Neural cell (in vitro differentiated cells): ENCODE data around the gene TRIM8.

Experiments
- CTCF ChIP-seq: fragments of 450-650 bp; IDR thresholded peaks from 2 replicates; pipeline ENCODE4 v1.5.1; 2014; ENCODE audit warnings: antibody characterized with exemption, mild to moderate bottlenecking, moderate library complexity; ENCODE audit not compliant: poor library complexity, severe bottlenecking
- EP300 ChIP-seq: fragments of 450-650 bp; conservative IDR thresholded peaks from 2 replicates; pipeline ENCODE4 v1.6.1; 2014; ENCODE audit warnings: antibody characterized with exemption, mild to moderate bottlenecking, moderate library complexity; ENCODE audit not compliant: poor library complexity, severe bottlenecking
- EZH2 ChIP-seq: fragments of 200-600, 300-800 bp; shearing (Covaris generic), sonication (generic); IDR thresholded peaks from 2 replicates; pipeline ENCODE4 v1.6.1; 2014; ENCODE audit warnings: antibody characterized with exemption, low read length, borderline replicate concordance, mild to moderate bottlenecking; ENCODE audit not compliant: insufficient read depth, poor library complexity, severe bottlenecking
- MXI1 ChIP-seq: fragments of 450-650 bp; conservative IDR thresholded peaks from 2 replicates; pipeline ENCODE4 v1.6.1; 2014; ENCODE audit warnings: antibody characterized with exemption, mild to moderate bottlenecking; ENCODE audit not compliant: poor library complexity, severe bottlenecking
- POLR2AphosphoS5 ChIP-seq: IDR thresholded peaks from 2 replicates; pipeline ENCODE4 v1.6.1; 2012
- RAD21 ChIP-seq: fragments of 450-650 bp; conservative IDR thresholded peaks from 2 replicates; pipeline ENCODE4 v1.6.1; 2014; ENCODE audit warnings: antibody characterized with exemption, mild to moderate bottlenecking, moderate library complexity
- REST ChIP-seq: IDR thresholded peaks from 2 replicates; pipeline ENCODE4 v1.6.1; 2012; ENCODE audit warnings: borderline replicate concordance
- SMC3 ChIP-seq: fragments of 450-650 bp; conservative IDR thresholded peaks from 2 replicates; pipeline ENCODE4 v1.6.1; 2014; ENCODE audit warnings: antibody characterized with exemption, mild to moderate bottlenecking, moderate library complexity; ENCODE audit not compliant: poor library complexity
- TAF1 ChIP-seq: IDR thresholded peaks from 2 replicates; pipeline ENCODE4 v1.6.1; 2012; ENCODE audit warnings: low read depth

DNA sequence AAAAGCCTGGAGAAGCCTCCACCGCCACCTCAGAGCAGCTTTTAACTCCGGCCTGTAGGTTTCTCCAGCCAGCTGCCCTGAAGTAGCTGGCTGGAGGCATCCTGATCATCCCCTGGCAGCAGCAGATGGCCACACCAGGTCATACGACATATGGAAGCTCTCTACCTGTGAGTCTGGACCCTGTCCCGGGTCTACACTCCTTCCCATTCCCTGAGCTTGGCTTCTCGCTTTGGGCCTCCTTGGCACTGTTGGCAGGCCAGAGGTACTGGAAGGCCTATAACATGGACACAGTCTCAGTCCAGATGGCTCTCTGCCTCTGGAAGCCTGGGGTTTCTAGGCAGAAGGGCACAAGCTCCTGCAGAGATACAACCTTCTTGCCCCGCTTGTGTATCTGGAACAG is 43.5 kb upstream of the TRIM8 start:
- TF ChIP-seq REST (no peak), CTCF (no peak), POLR2AphosphoS5 (no peak), EZH2 (no peak), TAF1 (no peak), SMC3 (no peak), EP300 (no peak), MXI1 (no peak), RAD21 (no peak)
